ENCODE data around the gene RBMXL3.

Gene RBMXL3

GRCh38 chrX:115233497-115234455 is 44.6 kb downstream of the RBMXL3 start, which contains the start of gene LRCH2:
Gene LRCH2, minus strand, starts transcription at chrX:115234096. Its CDS starts 55 bp downstream, at chrX:115234041.
- in situ Hi-C loops (cut with MboI; ENCODE audit: low sequenced_read_pairs) = no loop called here

- in situ Hi-C loops (cut with MboI; ENCODE audit: low sequenced_read_pairs) = no loop called here
Measured at GRCh38 chrX:115234461-115234860, 45.3 kb downstream of the RBMXL3 start.

GRCh38 chrX:115236560-115236959 is 47.4 kb downstream of the RBMXL3 start:
- in situ Hi-C loops (cut with MboI; ENCODE audit: low sequenced_read_pairs) = no loop called here

GRCh38 chrX:115237056-115237455 is 47.8 kb downstream of the RBMXL3 start:
- in situ Hi-C loops (cut with MboI; ENCODE audit: low sequenced_read_pairs) = no loop called here
